HG03432 (cell line): ENCODE results near the gene RPS18.
"Not testable (repeated sequence)": the region's sequence is repeated elsewhere in the genome, so short reads cannot be mapped to it uniquely, and the experiment has no call there.

ENCODE experiments used
- ATAC-seq: cut with Tn5 transposase; IDR thresholded peaks from one replicate; pipeline ENCODE4 v1.9.1; 2021; ENCODE audit warnings: mild to moderate bottlenecking, moderate library complexity; ENCODE audit not compliant: unreplicated experiment

The RPS18 gene

GRCh38 chr6:33271468-33272274 lies at the start of gene RPS18, which contains the start of gene VPS52:
RPS18 (plus strand) TSS chr6:33272075; CDS start chr6:33272120, 45 bp downstream.
VPS52 (minus strand) TSS chr6:33271876; CDS start chr6:33271675, 201 bp downstream.
- peak; percentile 82 for ATAC-seq

GRCh38 chr6:33226503-33227120 lies 45.3 kb upstream of the RPS18 start:
- ATAC-seq, result not testable (repeated sequence)

- no peak for ATAC-seq
These were observed 36.6 kb upstream of the RPS18 start for GRCh38 chr6:33235221-33235634.

- ATAC-seq, result no peak
These were observed 35.5 kb upstream of the RPS18 start for GRCh38 chr6:33236328-33236727.

- no peak for ATAC-seq
These were observed 35.0 kb upstream of the RPS18 start for GRCh38 chr6:33236852-33237251.

- ATAC-seq, result no peak
These were observed 34.1 kb upstream of the RPS18 start for GRCh38 chr6:33237741-33238140.

- ATAC-seq, result no peak
These were observed 29.9 kb upstream of the RPS18 start for GRCh38 chr6:33241968-33242367.

GRCh38 chr6:33243476-33243875 lies 28.4 kb upstream of the RPS18 start:
- ATAC-seq, result no peak

GRCh38 chr6:33247977-33248642 lies 23.8 kb upstream of the RPS18 start:
- ATAC-seq, result peak; percentile 38

- peak; percentile 1 for ATAC-seq
These were observed 23.3 kb upstream of the RPS18 start for GRCh38 chr6:33248643-33248931.

- peak; percentile 88 for ATAC-seq
These were observed 22.7 kb upstream of the RPS18 start for GRCh38 chr6:33248932-33249731.

- ATAC-seq, result peak; percentile 1
These were observed 21.9 kb upstream of the RPS18 start for GRCh38 chr6:33249732-33250630.

GRCh38 chr6:33250731-33251130 lies 21.1 kb upstream of the RPS18 start:
- ATAC-seq, result no peak

GRCh38 chr6:33251395-33252012 lies 20.4 kb upstream of the RPS18 start:
- no peak for ATAC-seq

- no peak for ATAC-seq
These were observed 19.1 kb upstream of the RPS18 start for GRCh38 chr6:33252759-33253158.

GRCh38 chr6:33254591-33254990 lies 17.3 kb upstream of the RPS18 start:
- no peak for ATAC-seq

GRCh38 chr6:33259032-33259431 lies 12.8 kb upstream of the RPS18 start:
- ATAC-seq, result no peak

- not testable (repeated sequence) for ATAC-seq
These were observed 9.4 kb upstream of the RPS18 start for GRCh38 chr6:33262490-33262889.

GRCh38 chr6:33264015-33264414 lies 7.9 kb upstream of the RPS18 start:
- ATAC-seq, result no peak

- ATAC-seq, result peak; percentile 4
These were observed 783 bp upstream of the RPS18 start for GRCh38 chr6:33271117-33271467.
